ENCODE data around the gene AKT1S1. TPM values are rescaled to one million over a fixed set of nuclear protein-coding genes. Genes with fewer than 3 reads are reported as not detected.

AKT1S1 gene
- total RNA-seq, 1 donor from 2014 or later = 116 TPM

DNA sequence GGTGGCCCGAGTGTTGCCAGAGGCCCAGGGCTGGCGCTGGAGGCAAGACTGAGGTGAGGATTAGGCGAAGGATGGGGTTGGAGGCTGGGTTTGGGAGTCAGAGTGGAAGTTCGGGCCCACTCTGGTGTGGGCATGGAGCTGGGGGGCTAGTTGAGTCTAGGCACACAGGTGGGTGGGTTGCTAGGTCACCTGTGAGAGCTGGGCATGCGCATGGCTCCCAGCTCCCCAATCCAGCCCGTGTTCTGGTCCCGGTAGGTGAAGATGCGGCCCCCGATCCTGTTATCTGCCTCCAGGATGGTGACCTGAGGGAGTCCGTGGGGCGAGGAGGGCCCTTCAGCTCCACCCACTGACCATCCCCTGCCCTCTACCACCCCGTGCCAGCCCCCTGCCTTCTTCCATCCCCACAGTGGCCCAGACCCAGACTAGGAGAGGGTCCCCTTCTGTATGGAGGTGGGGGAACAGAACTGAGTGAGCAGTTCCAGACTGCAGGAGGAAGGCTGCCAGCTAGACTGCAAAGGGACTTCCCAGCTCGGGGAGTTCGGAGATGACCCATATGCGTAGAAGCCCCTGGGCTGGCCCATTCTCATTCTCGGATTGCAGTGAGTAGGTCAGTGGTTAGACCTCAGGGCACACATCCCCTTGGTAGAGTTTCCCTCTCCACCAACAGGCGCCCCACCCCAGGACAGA, 17.9 kb upstream of the AKT1S1 start:
- DNase-seq (ENCODE audit: low read depth) = no peak
- no peaks in the 10 kb centered on the region for H3K27me3 ChIP-seq (ENCODE audit: insufficient read depth, low read length)
- no peaks in the 10 kb centered on the region for H3K36me3 Mint-ChIP-seq (ENCODE audit: low read depth, unreplicated experiment)
- peaks cover 2% of the 10 kb centered on the region for H3K4me1 Mint-ChIP-seq (ENCODE audit: low read depth, unreplicated experiment)
- H3K27ac Mint-ChIP-seq (ENCODE audit: unreplicated experiment) = no peak overlapping the region
- no peaks in the 10 kb centered on the region for H3K9me3 ChIP-seq (ENCODE audit: insufficient read depth, low read depth, low read length)
- no peaks in the 10 kb centered on the region for H3K79me2 ChIP-seq (ENCODE audit: insufficient read depth, low read length)
- no peak overlapping the region for H3K4me3 ChIP-seq (ENCODE audit: insufficient read depth, low read depth, low read length)
- no peak overlapping the region for H2AFZ ChIP-seq (ENCODE audit: low read depth, low read length)
- H3K27ac ChIP-seq (ENCODE audit: low read depth, low read length) = no peak overlapping the region
- FAIRE-seq = no peak
- H3K27me3 Mint-ChIP-seq (ENCODE audit: low read depth, unreplicated experiment) = peaks cover 40% of the 10 kb centered on the region
- no peak overlapping the region for H3K4me3 Mint-ChIP-seq (ENCODE audit: unreplicated experiment)
- H4K20me1 ChIP-seq (ENCODE audit: insufficient read depth, low read length) = no peaks in the 10 kb centered on the region
- no peak for TF ChIP-seq EZH2 (IDR thresholded peaks at IDR 0.05; ENCODE audit: insufficient read depth, low read length)
- TF ChIP-seq, protein P1, sequence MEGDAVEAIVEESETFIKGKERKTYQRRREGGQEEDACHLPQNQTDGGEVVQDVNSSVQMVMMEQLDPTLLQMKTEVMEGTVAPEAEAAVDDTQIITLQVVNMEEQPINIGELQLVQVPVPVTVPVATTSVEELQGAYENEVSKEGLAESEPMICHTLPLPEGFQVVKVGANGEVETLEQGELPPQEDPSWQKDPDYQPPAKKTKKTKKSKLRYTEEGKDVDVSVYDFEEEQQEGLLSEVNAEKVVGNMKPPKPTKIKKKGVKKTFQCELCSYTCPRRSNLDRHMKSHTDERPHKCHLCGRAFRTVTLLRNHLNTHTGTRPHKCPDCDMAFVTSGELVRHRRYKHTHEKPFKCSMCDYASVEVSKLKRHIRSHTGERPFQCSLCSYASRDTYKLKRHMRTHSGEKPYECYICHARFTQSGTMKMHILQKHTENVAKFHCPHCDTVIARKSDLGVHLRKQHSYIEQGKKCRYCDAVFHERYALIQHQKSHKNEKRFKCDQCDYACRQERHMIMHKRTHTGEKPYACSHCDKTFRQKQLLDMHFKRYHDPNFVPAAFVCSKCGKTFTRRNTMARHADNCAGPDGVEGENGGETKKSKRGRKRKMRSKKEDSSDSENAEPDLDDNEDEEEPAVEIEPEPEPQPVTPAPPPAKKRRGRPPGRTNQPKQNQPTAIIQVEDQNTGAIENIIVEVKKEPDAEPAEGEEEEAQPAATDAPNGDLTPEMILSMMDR (IDR thresholded peaks at IDR 0.05; ENCODE audit: insufficient read depth, low read depth, low read length) = no peak
- H3K36me3 ChIP-seq (ENCODE audit: insufficient read depth, low read length) = no peaks in the 10 kb centered on the region
- H3K4me2 ChIP-seq (ENCODE audit: low read length) = no peak overlapping the region
- peaks cover 16% of the 10 kb centered on the region for H3K4me1 ChIP-seq (ENCODE audit: insufficient read depth, low read length)
- no peak overlapping the region for H3K9ac ChIP-seq (ENCODE audit: low read length)
- no peaks in the 10 kb centered on the region for H3K9me3 Mint-ChIP-seq (ENCODE audit: unreplicated experiment)

DNA sequence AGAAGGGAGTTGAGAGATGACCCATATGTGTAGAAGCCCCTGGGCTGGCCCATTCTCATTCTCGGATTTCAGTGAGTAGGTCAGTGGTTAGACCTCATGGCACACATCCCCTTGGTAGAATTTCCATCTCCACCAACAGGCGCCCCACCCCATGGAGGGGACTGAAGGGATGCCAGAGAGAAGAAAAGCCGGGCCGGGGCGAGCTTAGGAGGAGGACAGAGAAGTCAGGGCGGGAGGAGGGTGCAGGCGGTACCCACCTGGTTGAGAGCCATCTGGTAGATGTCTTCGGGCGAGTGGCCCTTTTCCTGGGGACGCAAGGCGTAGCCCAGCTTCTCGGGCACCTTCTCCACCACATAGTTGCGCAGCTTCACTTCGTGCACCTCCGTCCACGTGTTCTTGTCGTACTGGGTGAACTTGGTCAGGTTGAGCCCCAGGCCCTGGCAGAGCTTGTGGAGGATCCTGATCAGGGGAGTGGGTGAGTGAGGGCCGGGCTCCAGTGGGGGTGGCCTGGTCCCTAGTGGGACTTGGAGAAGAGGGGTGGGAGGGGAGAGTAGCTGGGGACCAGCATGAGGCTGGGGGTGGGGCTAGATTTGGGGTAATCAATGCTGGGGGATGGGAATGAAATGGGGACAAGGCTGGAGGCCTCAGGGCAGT, 17.0 kb upstream of the AKT1S1 start:
- no peak overlapping the region for H3K4me3 ChIP-seq (ENCODE audit: insufficient read depth, low read depth, low read length)
- no peak overlapping the region for H3K27ac ChIP-seq (ENCODE audit: low read depth, low read length)
- Mint-ChIP-seq H3K27me3 (ENCODE audit: low read depth, unreplicated experiment) (peaks cover 40% of the 10 kb centered on the region), H3K27ac (ENCODE audit: unreplicated experiment) (no peak overlapping the region), H3K4me3 (ENCODE audit: unreplicated experiment) (no peak overlapping the region), H3K9me3 (ENCODE audit: unreplicated experiment) (no peaks in the 10 kb centered on the region), H3K36me3 (ENCODE audit: low read depth, unreplicated experiment) (peaks cover 2% of the 10 kb centered on the region), H3K4me1 (ENCODE audit: low read depth, unreplicated experiment) (peaks cover 2% of the 10 kb centered on the region)
- TF ChIP-seq, protein P1 (IDR thresholded peaks at IDR 0.05; ENCODE audit: insufficient read depth, low read depth, low read length) = no peak
- no peak for TF ChIP-seq EZH2 (IDR thresholded peaks at IDR 0.05; ENCODE audit: insufficient read depth, low read length)
- H3K9me3 ChIP-seq (ENCODE audit: insufficient read depth, low read depth, low read length) = peaks cover 7% of the 10 kb centered on the region
- no peak overlapping the region for H3K9ac ChIP-seq (ENCODE audit: low read length)
- H3K36me3 ChIP-seq (ENCODE audit: insufficient read depth, low read length) = no peaks in the 10 kb centered on the region
- no peaks in the 10 kb centered on the region for H3K27me3 ChIP-seq (ENCODE audit: insufficient read depth, low read length)
- no peak overlapping the region for H2AFZ ChIP-seq (ENCODE audit: low read depth, low read length)
- H3K4me1 ChIP-seq (ENCODE audit: insufficient read depth, low read length) = peaks cover 16% of the 10 kb centered on the region
- no peaks in the 10 kb centered on the region for H4K20me1 ChIP-seq (ENCODE audit: insufficient read depth, low read length)
- no peak for FAIRE-seq
- no peaks in the 10 kb centered on the region for H3K79me2 ChIP-seq (ENCODE audit: insufficient read depth, low read length)
- DNase-seq (ENCODE audit: low read depth) = no peak
- H3K4me2 ChIP-seq (ENCODE audit: low read length) = no peak overlapping the region

DNA sequence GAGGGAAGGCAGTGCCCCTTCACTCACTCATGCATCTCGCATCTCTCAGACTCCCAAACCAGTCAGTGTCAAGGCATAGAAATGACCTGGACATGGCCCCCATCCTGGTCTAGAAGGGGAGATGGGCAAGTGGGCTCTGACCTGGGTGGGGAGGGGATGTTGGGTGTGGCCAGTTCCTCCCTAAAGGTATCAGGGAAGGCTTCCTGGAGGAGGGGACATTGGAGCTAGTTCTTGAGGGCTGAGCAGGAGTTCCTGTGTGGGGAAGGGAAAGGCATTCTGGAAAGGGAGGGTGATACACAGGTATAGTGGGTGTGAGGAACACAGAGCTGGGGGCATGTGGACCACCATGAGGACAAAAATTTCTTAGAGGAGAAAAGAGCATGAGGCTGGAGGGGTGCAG, 15.6 kb upstream of the AKT1S1 start:
- H3K4me1 ChIP-seq (ENCODE audit: insufficient read depth, low read length) = peaks cover 14% of the 10 kb centered on the region
- Mint-ChIP-seq H3K36me3 (ENCODE audit: low read depth, unreplicated experiment) (peaks cover 3% of the 10 kb centered on the region), H3K27me3 (ENCODE audit: low read depth, unreplicated experiment) (peaks cover 39% of the 10 kb centered on the region), H3K4me3 (ENCODE audit: unreplicated experiment) (no peak overlapping the region), H3K27ac (ENCODE audit: unreplicated experiment) (no peak overlapping the region), H3K4me1 (ENCODE audit: low read depth, unreplicated experiment) (peaks cover 2% of the 10 kb centered on the region), H3K9me3 (ENCODE audit: unreplicated experiment) (no peaks in the 10 kb centered on the region)
- FAIRE-seq (no peak), DNase-seq (ENCODE audit: low read depth) (no peak)
- no peak overlapping the region for H3K4me2 ChIP-seq (ENCODE audit: low read length)
- no peak overlapping the region for H3K9ac ChIP-seq (ENCODE audit: low read length)
- no peaks in the 10 kb centered on the region for H3K27me3 ChIP-seq (ENCODE audit: insufficient read depth, low read length)
- H4K20me1 ChIP-seq (ENCODE audit: insufficient read depth, low read length) = no peaks in the 10 kb centered on the region
- peaks cover 7% of the 10 kb centered on the region for H3K9me3 ChIP-seq (ENCODE audit: insufficient read depth, low read depth, low read length)
- no peak for TF ChIP-seq EZH2 (IDR thresholded peaks at IDR 0.05; ENCODE audit: insufficient read depth, low read length)
- TF ChIP-seq, protein P1 (IDR thresholded peaks at IDR 0.05; ENCODE audit: insufficient read depth, low read depth, low read length) = no peak
- no peaks in the 10 kb centered on the region for H3K79me2 ChIP-seq (ENCODE audit: insufficient read depth, low read length)
- H3K27ac ChIP-seq (ENCODE audit: low read depth, low read length) = no peak overlapping the region
- H3K36me3 ChIP-seq (ENCODE audit: insufficient read depth, low read length) = no peaks in the 10 kb centered on the region
- no peak overlapping the region for H3K4me3 ChIP-seq (ENCODE audit: insufficient read depth, low read depth, low read length)
- H2AFZ ChIP-seq (ENCODE audit: low read depth, low read length) = no peak overlapping the region
